ENCODE data around the gene SLC38A4.
A peak's percentile ranks its signal among the peaks of the same experiment; 100 is the strongest.

DNA sequence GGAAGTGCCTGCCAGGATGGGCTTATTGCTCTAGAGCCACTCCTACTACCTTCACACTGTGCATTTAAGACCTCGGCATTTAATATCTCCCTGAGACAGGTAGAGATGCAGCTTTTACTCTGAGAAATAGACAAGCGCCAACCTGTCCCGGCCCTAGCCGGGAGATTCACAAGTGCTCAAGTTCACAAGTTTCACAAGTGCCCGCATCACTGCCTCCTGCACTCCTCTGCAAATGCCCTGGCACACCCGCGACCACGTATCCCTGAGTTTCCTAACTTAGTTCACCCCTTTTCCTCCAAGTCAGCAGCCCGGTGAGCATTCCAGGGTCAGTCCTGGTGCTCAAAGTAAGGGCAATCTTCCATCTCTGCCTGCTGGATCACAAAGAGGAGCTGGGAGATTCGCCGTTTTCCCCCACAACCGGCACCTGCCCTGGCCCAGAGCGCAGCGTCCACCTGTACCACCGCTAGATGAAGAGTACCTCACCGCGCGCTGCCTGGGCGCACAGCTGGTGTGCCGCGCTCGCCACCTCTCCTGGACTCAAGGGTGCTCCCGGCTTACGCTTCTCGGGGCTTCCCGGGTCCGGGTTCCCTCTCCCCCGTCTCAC, 5.0 kb upstream of the SLC38A4 start:
- TF ChIP-seq, protein P1, sequence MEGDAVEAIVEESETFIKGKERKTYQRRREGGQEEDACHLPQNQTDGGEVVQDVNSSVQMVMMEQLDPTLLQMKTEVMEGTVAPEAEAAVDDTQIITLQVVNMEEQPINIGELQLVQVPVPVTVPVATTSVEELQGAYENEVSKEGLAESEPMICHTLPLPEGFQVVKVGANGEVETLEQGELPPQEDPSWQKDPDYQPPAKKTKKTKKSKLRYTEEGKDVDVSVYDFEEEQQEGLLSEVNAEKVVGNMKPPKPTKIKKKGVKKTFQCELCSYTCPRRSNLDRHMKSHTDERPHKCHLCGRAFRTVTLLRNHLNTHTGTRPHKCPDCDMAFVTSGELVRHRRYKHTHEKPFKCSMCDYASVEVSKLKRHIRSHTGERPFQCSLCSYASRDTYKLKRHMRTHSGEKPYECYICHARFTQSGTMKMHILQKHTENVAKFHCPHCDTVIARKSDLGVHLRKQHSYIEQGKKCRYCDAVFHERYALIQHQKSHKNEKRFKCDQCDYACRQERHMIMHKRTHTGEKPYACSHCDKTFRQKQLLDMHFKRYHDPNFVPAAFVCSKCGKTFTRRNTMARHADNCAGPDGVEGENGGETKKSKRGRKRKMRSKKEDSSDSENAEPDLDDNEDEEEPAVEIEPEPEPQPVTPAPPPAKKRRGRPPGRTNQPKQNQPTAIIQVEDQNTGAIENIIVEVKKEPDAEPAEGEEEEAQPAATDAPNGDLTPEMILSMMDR (conservative IDR thresholded peaks at IDR 0.05 in 1 of 2, IDR thresholded peaks at IDR 0.05 in 1 of 2; ENCODE audit: low read depth in 1 of 2, low read length in 2 of 2) = no peak
- TF ChIP-seq EZH2 (IDR thresholded peaks at IDR 0.05; ENCODE audit: low read length, missing control alignments) = peak; percentile 21
